K562 (cell line): ENCODE results near the gene BRD4. TPM values are rescaled to one million over a fixed set of nuclear protein-coding genes. Genes with fewer than 3 reads are reported as not detected.
A peak's percentile ranks its signal among the peaks of the same experiment; 100 is the strongest.

Source experiments
- ARID1B ChIP-seq: fragments of 450-650 bp; IDR thresholded peaks from 2 replicates; pipeline ENCODE4 v1.6.1; 2016; ENCODE audit warnings: antibody characterized with exemption, mild to moderate bottlenecking, inconsistent platforms
- CCAR2 ChIP-seq: fragments of 200-400 bp; formaldehyde crosslinking; IDR thresholded peaks from 2 replicates; pipeline ENCODE4 v1.6.1; 2017; ENCODE audit warnings: mild to moderate bottlenecking, low read depth, low read length
- CREM ChIP-seq: IDR thresholded peaks from 2 replicates; pipeline ENCODE4 v1.6.1; 2014; ENCODE audit warnings: antibody characterized with exemption, low read depth
- CTBP1 ChIP-seq: fragments of 450-650 bp; IDR thresholded peaks from 2 replicates; pipeline ENCODE4 v1.6.1; 2016; ENCODE audit warnings: borderline replicate concordance
- EGR1 ChIP-seq: fragments of 450-650 bp; conservative IDR thresholded peaks from 2 replicates; pipeline ENCODE4 v1.6.1; 2017; ENCODE audit warnings: mild to moderate bottlenecking
- EP400 ChIP-seq: fragments of 450-650 bp; IDR thresholded peaks from 2 replicates; pipeline ENCODE4 v1.6.1; 2017; ENCODE audit warnings: antibody characterized with exemption, mild to moderate bottlenecking, moderate library complexity
- GABPB2 ChIP-seq: fragments of 250-450 bp; sonication (Bioruptor Pico); conservative IDR thresholded peaks from 2 replicates; pipeline ENCODE4 v1.5.1; 2021; ENCODE audit warnings: mild to moderate bottlenecking
- MTF1 ChIP-seq: fragments of 250-450 bp; sonication (Bioruptor Pico); IDR thresholded peaks from 2 replicates; pipeline ENCODE4 v1.9.0; 2021; ENCODE audit warnings: moderate library complexity, mild to moderate bottlenecking, inconsistent platforms, borderline replicate concordance
- RBFOX2 ChIP-seq: fragments of 200-400 bp; formaldehyde crosslinking; IDR thresholded peaks from 2 replicates; pipeline ENCODE4 v1.6.1; 2017; ENCODE audit warnings: low read depth, mild to moderate bottlenecking, low read length, moderate library complexity
- UBTF ChIP-seq, 2 experiments: IDR thresholded peaks; 2 replicates each; pipeline ENCODE4 v1.6.1; 2012; ENCODE audit warnings: improper control_type of control experiment in 2 of 2, low read depth in 2 of 2, low read length in 2 of 2, borderline replicate concordance in 1 of 2
- polyA plus RNA-seq, 8 experiments: library from polyadenylated mRNA; depleted of rRNA in 4 of 8; stranded (reverse) in 5 of 8; unstranded in 3 of 8; fragments of >200 nt; fragmentation: Nextera tagmentation in 2 of 8; fragmentation: Illumina TruSeq in 1 of 8; extraction: Ambion mirVana in 2 of 8; extraction: Trizol in 1 of 8; gene quantifications; 2 replicates each; pipeline versions ENCODE4 v1.2.1 to v1.2.3, GENCODE V29; 2011 to 2014; ENCODE audit warnings: inconsistent platforms in 1 of 8, missing spikeins in 1 of 8
- total RNA-seq, 7 experiments: library from RNA; depleted of rRNA in 6 of 7; stranded (reverse); fragments of >200 nt in 6 of 7; fragmentation: Illumina TruSeq in 2 of 7; extraction: Trizol in 2 of 7; gene quantifications; 2 replicates each; pipeline versions ENCODE4 v1.2.1 to v1.2.3, GENCODE V29; 2011 to 2021; ENCODE audit warnings: low replicate concordance in 1 of 7
- TF ChIP-seq, protein P1 (sequence below): fragments of 450-650 bp; IDR thresholded peaks from 2 replicates; pipeline ENCODE4 v1.7.0; 2016; ENCODE audit warnings: borderline replicate concordance
- TF ChIP-seq, protein P2 (sequence below): fragments of 250-450 bp; sonication (Bioruptor Pico); IDR thresholded peaks from 2 replicates; pipeline ENCODE4 v1.8.0; 2021; ENCODE audit warnings: borderline replicate concordance, mild to moderate bottlenecking, moderate library complexity; ENCODE audit not compliant: poor library complexity, severe bottlenecking
- TF ChIP-seq, protein P3 (sequence below): sonication (generic); formaldehyde crosslinking; IDR thresholded peaks from 2 replicates; pipeline ENCODE4 v1.8.0; 2023; ENCODE audit warnings: mild to moderate bottlenecking, missing genetic modification reagents

The BRD4 gene
- total and polyA plus RNA-seq, 9 of the 15 experiments (the other 6 are each of a cell fraction or from before 2014, with no cell fraction given): 1.8 to 105 (median 15.6) TPM

DNA sequence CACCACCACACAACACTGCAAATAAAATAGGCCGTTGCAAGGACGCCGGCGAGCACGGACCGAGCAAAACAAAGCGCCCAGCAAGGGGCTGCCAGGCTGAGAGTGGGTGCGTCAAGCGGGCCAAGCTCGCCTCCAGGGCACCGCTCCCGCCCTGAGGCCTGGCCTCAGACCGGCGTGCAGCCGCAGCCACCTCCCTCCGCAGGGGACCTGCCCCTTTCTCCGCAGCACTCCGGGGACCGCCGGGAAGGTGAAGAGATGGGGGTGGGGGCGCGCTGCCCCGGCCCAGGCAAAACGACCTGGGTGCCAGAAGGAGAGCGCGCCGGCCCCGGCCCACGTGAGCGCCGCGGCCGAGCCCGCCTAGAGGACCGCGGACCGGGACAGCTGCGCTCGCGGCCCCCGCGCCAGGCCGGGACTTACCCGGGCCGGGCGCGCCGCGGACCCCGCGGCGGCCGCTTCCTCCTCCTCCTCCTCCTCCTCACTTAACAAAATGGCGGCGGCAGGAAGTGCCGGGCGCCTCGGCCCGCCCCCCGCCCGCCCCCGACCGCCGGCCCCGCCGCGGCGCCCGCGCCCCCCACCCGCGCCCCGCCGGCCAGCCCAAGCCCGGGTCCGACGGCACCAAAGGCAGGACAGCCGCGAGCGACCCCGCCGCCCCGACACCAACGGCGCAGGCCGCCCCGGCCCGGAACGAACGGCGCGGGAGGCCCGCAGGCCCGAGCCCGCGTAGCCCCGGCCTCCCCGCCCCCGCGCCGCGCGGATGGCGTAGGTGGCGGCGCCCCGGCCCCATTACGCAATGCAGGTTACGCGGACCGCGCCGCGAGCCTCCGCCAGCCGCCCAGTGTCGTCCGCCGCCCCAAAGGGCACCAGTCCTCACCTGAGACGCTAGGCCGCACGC, 674 bp downstream of the BRD4 start (continued):
- TF ChIP-seq, protein P1, sequence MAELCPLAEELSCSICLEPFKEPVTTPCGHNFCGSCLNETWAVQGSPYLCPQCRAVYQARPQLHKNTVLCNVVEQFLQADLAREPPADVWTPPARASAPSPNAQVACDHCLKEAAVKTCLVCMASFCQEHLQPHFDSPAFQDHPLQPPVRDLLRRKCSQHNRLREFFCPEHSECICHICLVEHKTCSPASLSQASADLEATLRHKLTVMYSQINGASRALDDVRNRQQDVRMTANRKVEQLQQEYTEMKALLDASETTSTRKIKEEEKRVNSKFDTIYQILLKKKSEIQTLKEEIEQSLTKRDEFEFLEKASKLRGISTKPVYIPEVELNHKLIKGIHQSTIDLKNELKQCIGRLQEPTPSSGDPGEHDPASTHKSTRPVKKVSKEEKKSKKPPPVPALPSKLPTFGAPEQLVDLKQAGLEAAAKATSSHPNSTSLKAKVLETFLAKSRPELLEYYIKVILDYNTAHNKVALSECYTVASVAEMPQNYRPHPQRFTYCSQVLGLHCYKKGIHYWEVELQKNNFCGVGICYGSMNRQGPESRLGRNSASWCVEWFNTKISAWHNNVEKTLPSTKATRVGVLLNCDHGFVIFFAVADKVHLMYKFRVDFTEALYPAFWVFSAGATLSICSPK: no peak
- TF ChIP-seq ARID1B (0 out of 2 replicates have a peak, but pooled peaks have one; percentile 17), CCAR2 (no peak), CREM (peak; percentile 66), EGR1 (peak; percentile 40), CTBP1 (no peak), EP400 (peak; percentile 36; the same call in 1 of the 2 replicates), MTF1 (no peak), GABPB2 (CRISPR knock-in tag) (no peak), UBTF (IDR thresholded peaks at IDR 0.05; ENCODE audit: borderline replicate concordance in 1 of 2, low read depth in 2 of 2, low read length in 2 of 2) (peak in 1 of 2 experiments; percentile 29; a peak in 1 of 4 replicates), RBFOX2 (peak; percentile 80)
- TF ChIP-seq, protein P2, sequence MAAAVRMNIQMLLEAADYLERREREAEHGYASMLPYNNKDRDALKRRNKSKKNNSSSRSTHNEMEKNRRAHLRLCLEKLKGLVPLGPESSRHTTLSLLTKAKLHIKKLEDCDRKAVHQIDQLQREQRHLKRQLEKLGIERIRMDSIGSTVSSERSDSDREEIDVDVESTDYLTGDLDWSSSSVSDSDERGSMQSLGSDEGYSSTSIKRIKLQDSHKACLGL (CRISPR knock-in tag): no peak
- TF ChIP-seq, protein P3, sequence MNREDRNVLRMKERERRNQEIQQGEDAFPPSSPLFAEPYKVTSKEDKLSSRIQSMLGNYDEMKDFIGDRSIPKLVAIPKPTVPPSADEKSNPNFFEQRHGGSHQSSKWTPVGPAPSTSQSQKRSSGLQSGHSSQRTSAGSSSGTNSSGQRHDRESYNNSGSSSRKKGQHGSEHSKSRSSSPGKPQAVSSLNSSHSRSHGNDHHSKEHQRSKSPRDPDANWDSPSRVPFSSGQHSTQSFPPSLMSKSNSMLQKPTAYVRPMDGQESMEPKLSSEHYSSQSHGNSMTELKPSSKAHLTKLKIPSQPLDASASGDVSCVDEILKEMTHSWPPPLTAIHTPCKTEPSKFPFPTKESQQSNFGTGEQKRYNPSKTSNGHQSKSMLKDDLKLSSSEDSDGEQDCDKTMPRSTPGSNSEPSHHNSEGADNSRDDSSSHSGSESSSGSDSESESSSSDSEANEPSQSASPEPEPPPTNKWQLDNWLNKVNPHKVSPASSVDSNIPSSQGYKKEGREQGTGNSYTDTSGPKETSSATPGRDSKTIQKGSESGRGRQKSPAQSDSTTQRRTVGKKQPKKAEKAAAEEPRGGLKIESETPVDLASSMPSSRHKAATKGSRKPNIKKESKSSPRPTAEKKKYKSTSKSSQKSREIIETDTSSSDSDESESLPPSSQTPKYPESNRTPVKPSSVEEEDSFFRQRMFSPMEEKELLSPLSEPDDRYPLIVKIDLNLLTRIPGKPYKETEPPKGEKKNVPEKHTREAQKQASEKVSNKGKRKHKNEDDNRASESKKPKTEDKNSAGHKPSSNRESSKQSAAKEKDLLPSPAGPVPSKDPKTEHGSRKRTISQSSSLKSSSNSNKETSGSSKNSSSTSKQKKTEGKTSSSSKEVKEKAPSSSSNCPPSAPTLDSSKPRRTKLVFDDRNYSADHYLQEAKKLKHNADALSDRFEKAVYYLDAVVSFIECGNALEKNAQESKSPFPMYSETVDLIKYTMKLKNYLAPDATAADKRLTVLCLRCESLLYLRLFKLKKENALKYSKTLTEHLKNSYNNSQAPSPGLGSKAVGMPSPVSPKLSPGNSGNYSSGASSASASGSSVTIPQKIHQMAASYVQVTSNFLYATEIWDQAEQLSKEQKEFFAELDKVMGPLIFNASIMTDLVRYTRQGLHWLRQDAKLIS: 0 out of 2 replicates have a peak, but pooled peaks have one; percentile 43
